Esophagus muscularis mucosa (tissue), 4 donors: ENCODE data around the gene FAM78B.

Source experiments
- EP300 ChIP-seq: sonication (generic); formaldehyde crosslinking; IDR thresholded peaks from one replicate; pipeline ENCODE4 v1.6.1; 2017; ENCODE audit warnings: antibody characterized with exemption
- POLR2A ChIP-seq: fragments of 450-650 bp; IDR thresholded peaks from one replicate; pipeline ENCODE4 v1.6.1; 2017; ENCODE audit warnings: antibody characterized with exemption, moderate library complexity, mild to moderate bottlenecking, low read depth
- POLR2AphosphoS5 ChIP-seq, 2 donors: sonication (generic); formaldehyde crosslinking; IDR thresholded peaks; one replicate each; pipeline ENCODE4 v1.6.1; 2017; ENCODE audit warnings: antibody characterized with exemption in 2 of 2
- TF ChIP-seq, protein P1 (sequence below), 3 experiments: fragments of 200-600 bp in 2 of 3; fragments of 450-650 bp in 1 of 3; sonication (generic) in 2 of 3; IDR thresholded peaks; one replicate each; pipeline ENCODE4 v1.5.1; 2017 to 2019; ENCODE audit warnings: antibody characterized with exemption in 3 of 3, mild to moderate bottlenecking in 2 of 3, moderate library complexity in 1 of 3

- TF ChIP-seq, protein P1, sequence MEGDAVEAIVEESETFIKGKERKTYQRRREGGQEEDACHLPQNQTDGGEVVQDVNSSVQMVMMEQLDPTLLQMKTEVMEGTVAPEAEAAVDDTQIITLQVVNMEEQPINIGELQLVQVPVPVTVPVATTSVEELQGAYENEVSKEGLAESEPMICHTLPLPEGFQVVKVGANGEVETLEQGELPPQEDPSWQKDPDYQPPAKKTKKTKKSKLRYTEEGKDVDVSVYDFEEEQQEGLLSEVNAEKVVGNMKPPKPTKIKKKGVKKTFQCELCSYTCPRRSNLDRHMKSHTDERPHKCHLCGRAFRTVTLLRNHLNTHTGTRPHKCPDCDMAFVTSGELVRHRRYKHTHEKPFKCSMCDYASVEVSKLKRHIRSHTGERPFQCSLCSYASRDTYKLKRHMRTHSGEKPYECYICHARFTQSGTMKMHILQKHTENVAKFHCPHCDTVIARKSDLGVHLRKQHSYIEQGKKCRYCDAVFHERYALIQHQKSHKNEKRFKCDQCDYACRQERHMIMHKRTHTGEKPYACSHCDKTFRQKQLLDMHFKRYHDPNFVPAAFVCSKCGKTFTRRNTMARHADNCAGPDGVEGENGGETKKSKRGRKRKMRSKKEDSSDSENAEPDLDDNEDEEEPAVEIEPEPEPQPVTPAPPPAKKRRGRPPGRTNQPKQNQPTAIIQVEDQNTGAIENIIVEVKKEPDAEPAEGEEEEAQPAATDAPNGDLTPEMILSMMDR (IDR thresholded peaks at IDR 0.05): no peak
- TF ChIP-seq POLR2A (no peak), POLR2AphosphoS5 (IDR thresholded peaks at IDR 0.05) (no peak), EP300 (no peak)
Observed at GRCh38 chr1:166082601-166083000, 84.2 kb downstream of the FAM78B start.
